Ascending aorta (tissue), 2 donors: Measurements from ENCODE around the gene SART1. TPM values are rescaled to one million over a fixed set of nuclear protein-coding genes. Genes with fewer than 3 reads are reported as not detected.

Experiments
- DNase-seq, 2 donors: peaks; one replicate each; pipeline ENCODE4 v3.0.0-alpha.2; 2019; ENCODE audit warnings: low spot score in 2 of 2
- H3K27ac ChIP-seq, 2 donors: fragments of 200-600 bp; sonication (generic); one replicate each; pipeline ENCODE4 v1.5.1; 2016 to 2017; ENCODE audit warnings: mild to moderate bottlenecking in 1 of 2
- H3K27me3 ChIP-seq: fragments of 200-600 bp; sonication (generic); one replicate; pipeline ENCODE4 v1.5.1; 2017
- H3K36me3 ChIP-seq, 2 donors: fragments of 200-600 bp; sonication (generic); one replicate each; pipeline ENCODE4 v1.5.1; 2016
- H3K4me1 ChIP-seq, 2 donors: fragments of 200-600 bp; sonication (generic); one replicate each; pipeline ENCODE4 v1.5.1; 2016 to 2017; ENCODE audit warnings: mild to moderate bottlenecking in 1 of 2
- H3K4me3 ChIP-seq, 2 donors: fragments of 200-600 bp; sonication (generic); one replicate each; pipeline ENCODE4 v1.5.1; 2016 to 2017; ENCODE audit warnings: mild to moderate bottlenecking in 1 of 2
- H3K9me3 ChIP-seq, 2 donors: fragments of 200-600 bp; sonication (generic); one replicate each; pipeline ENCODE4 v1.5.1; 2016
- CTCF ChIP-seq, 3 experiments: fragments of 200-600 bp in 2 of 3; fragments of 450-650 bp in 1 of 3; sonication (generic) in 2 of 3; IDR thresholded peaks; one replicate each; pipeline ENCODE4 v1.5.1; 2016 to 2019; ENCODE audit warnings: antibody characterized with exemption in 3 of 3, mild to moderate bottlenecking in 1 of 3, moderate library complexity in 1 of 3
- intact Hi-C: fragments of 100-400 bp; cut with DNase I; formaldehyde crosslinking; loops from one replicate; pipeline ENCODE4 v1.15.1; 2023
- total RNA-seq: library from RNA; depleted of rRNA; stranded (reverse); fragments of >200 nt; gene quantifications from one replicate; pipeline ENCODE4 v1.1.0, GENCODE V29; 2016

Gene SART1
- total RNA-seq, 1 donor from 2014 or later = 28.4 TPM

GRCh38 chr11:65925397-65925796 lies 36.1 kb upstream of the SART1 start:
- intact Hi-C loops = no loop called here

GRCh38 chr11:65927904-65928397 lies 33.6 kb upstream of the SART1 start:
- no peak for DNase-seq
- intact Hi-C loops = no loop called here
- Histone ChIP-seq H3K9me3 (no peaks in the 10 kb centered on the region), H3K36me3 (peaks cover 1 to 3% of the 10 kb centered on the region in 2 donors), H3K4me3 (peak overlapping the region in 1 of 2 donors; percentile 9), H3K4me1 (no peaks in the 10 kb centered on the region), H3K27ac (no peak overlapping the region), H3K27me3 (no peaks in the 10 kb centered on the region)
- TF ChIP-seq CTCF (IDR thresholded peaks at IDR 0.05) = no peak

More at GRCh38 chr11:65925397-65925796, 36.1 kb upstream of the SART1 start:
- Histone ChIP-seq H3K4me3 (no peak overlapping the region), H3K36me3 (peaks cover 12 to 20% of the 10 kb centered on the region in 2 donors), H3K27ac (no peak overlapping the region), H3K4me1 (peaks cover 7 to 9% of the 10 kb centered on the region in 2 donors), H3K27me3 (no peaks in the 10 kb centered on the region), H3K9me3 (no peaks in the 10 kb centered on the region)
- no peak for TF ChIP-seq CTCF (IDR thresholded peaks at IDR 0.05)
- DNase-seq = no peak

GRCh38 chr11:65928667-65929066 lies 32.9 kb upstream of the SART1 start:
- intact Hi-C loops = no loop called here
- TF ChIP-seq CTCF (IDR thresholded peaks at IDR 0.05) = no peak

GRCh38 chr11:65931773-65932557 lies 29.6 kb upstream of the SART1 start:
- TF ChIP-seq CTCF (IDR thresholded peaks at IDR 0.05) = no peak
- DNase-seq = no peak
- no peaks in the 10 kb centered on the region for H3K9me3 ChIP-seq
- no peaks in the 10 kb centered on the region for H3K27me3 ChIP-seq
- no peaks in the 10 kb centered on the region for H3K4me1 ChIP-seq
- intact Hi-C loops = no loop called here
- H3K27ac ChIP-seq = no peak overlapping the region
- H3K36me3 ChIP-seq = no peaks in the 10 kb centered on the region
- H3K4me3 ChIP-seq = no peak overlapping the region

More at GRCh38 chr11:65928667-65929066, 32.9 kb upstream of the SART1 start:
- no peak overlapping the region for H3K4me3 ChIP-seq
- no peaks in the 10 kb centered on the region for H3K27me3 ChIP-seq
- H3K9me3 ChIP-seq = no peaks in the 10 kb centered on the region
- no peak for DNase-seq
- no peak overlapping the region for H3K27ac ChIP-seq
- no peaks in the 10 kb centered on the region for H3K36me3 ChIP-seq
- no peaks in the 10 kb centered on the region for H3K4me1 ChIP-seq

- intact Hi-C loops = no loop called here
These were observed 29.0 kb upstream of the SART1 start for GRCh38 chr11:65932558-65932919.

More at GRCh38 chr11:65932558-65932919, 29.0 kb upstream of the SART1 start:
- no peaks in the 10 kb centered on the region for H3K27me3 ChIP-seq
- no peak for DNase-seq
- no peaks in the 10 kb centered on the region for H3K4me1 ChIP-seq
- no peaks in the 10 kb centered on the region for H3K36me3 ChIP-seq
- no peak for TF ChIP-seq CTCF (IDR thresholded peaks at IDR 0.05)
- no peak overlapping the region for H3K27ac ChIP-seq
- H3K4me3 ChIP-seq = no peak overlapping the region
- H3K9me3 ChIP-seq = no peaks in the 10 kb centered on the region
